ENCODE data around the gene PTPRE. TPM values are rescaled to one million over a fixed set of nuclear protein-coding genes. Genes with fewer than 3 reads are reported as not detected.

PTPRE gene
- total RNA-seq, 1 experiment from 2014 or later = 0.50 TPM

DNA sequence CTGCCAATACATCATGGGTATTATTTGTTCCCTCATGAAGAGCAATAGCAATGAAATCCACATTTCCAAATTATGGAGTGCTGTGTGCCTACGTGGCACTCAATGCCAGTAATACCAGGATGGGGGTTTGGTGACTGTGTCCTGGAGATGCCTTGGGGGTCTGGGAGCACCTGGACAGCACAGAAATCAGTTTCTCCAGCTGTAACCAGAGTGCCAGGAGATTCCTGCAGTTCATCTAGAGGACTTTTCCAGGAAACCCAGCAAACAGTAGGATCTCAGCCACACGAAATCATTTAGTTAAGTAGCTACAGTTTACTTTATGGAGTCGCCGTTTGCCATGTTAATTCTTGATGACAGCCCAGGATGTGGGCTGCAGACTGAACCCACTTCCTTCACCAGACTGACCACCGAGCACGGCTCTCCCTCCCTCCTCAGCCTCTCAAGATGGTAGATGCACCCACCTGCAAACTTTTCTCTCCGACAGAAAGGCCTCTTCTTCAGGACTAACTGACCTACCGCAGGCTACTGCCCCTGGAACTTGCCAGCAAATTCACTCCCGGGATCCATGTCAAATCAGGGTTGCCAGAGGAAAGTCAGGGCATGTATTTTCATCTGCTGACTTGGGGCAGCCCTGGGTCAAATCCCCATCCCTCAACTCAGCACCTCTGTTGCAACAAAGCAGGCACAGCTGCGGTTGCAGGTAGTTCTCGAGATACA lies 189.0 kb downstream of the PTPRE start:
- TF ChIP-seq, protein P1, sequence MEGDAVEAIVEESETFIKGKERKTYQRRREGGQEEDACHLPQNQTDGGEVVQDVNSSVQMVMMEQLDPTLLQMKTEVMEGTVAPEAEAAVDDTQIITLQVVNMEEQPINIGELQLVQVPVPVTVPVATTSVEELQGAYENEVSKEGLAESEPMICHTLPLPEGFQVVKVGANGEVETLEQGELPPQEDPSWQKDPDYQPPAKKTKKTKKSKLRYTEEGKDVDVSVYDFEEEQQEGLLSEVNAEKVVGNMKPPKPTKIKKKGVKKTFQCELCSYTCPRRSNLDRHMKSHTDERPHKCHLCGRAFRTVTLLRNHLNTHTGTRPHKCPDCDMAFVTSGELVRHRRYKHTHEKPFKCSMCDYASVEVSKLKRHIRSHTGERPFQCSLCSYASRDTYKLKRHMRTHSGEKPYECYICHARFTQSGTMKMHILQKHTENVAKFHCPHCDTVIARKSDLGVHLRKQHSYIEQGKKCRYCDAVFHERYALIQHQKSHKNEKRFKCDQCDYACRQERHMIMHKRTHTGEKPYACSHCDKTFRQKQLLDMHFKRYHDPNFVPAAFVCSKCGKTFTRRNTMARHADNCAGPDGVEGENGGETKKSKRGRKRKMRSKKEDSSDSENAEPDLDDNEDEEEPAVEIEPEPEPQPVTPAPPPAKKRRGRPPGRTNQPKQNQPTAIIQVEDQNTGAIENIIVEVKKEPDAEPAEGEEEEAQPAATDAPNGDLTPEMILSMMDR (IDR thresholded peaks at IDR 0.05; ENCODE audit: insufficient read depth in 1 of 2, low read depth in 1 of 2, low read length in 1 of 2, severe bottlenecking in 1 of 2, unreplicated experiment in 1 of 2) = no peak
- no peaks in the 10 kb centered on the region for H3K9me3 ChIP-seq
- no peak overlapping the region for H3K4me3 Mint-ChIP-seq (ENCODE audit: unreplicated experiment)
- H3K36me3 Mint-ChIP-seq (ENCODE audit: insufficient read depth, unreplicated experiment) = peaks cover 71% of the 10 kb centered on the region
- intact Hi-C loops (cut with micrococcal nuclease; ENCODE audit: unreplicated experiment) = loop anchor here (1.0 kb wide), 1 partner anchor 18 kb away; no protein-coding TSS in a partner anchor
- peaks cover 28% of the 10 kb centered on the region for H3K4me1 Mint-ChIP-seq (ENCODE audit: low read depth, unreplicated experiment)
- H3K9me3 Mint-ChIP-seq (ENCODE audit: unreplicated experiment) = no peaks in the 10 kb centered on the region
- peak overlapping the region; percentile 88 for H3K27ac Mint-ChIP-seq (ENCODE audit: unreplicated experiment)
- BruUV-seq (replicated peaks) = no TSS peak
- no peak for DNase-seq
- H3K27me3 ChIP-seq (replicated peaks; ENCODE audit: control insufficient read depth, insufficient read depth, low read length) = no peaks in the 10 kb centered on the region
- POLR2A ChIA-PET = no interaction called here
- H3K36me3 ChIP-seq (ENCODE audit: control insufficient read depth, insufficient read depth, low read length) = peaks cover 5% of the 10 kb centered on the region; the same call in 1 of the 2 replicates
- CTCF ChIA-PET = no interaction called here
- H3K27me3 Mint-ChIP-seq (ENCODE audit: insufficient read depth, unreplicated experiment) = no peaks in the 10 kb centered on the region
- H3K4me1 ChIP-seq = peaks cover 12% of the 10 kb centered on the region
- H3K4me3 ChIP-seq (ENCODE audit: low read depth, low read length) = no peak overlapping the region

DNA sequence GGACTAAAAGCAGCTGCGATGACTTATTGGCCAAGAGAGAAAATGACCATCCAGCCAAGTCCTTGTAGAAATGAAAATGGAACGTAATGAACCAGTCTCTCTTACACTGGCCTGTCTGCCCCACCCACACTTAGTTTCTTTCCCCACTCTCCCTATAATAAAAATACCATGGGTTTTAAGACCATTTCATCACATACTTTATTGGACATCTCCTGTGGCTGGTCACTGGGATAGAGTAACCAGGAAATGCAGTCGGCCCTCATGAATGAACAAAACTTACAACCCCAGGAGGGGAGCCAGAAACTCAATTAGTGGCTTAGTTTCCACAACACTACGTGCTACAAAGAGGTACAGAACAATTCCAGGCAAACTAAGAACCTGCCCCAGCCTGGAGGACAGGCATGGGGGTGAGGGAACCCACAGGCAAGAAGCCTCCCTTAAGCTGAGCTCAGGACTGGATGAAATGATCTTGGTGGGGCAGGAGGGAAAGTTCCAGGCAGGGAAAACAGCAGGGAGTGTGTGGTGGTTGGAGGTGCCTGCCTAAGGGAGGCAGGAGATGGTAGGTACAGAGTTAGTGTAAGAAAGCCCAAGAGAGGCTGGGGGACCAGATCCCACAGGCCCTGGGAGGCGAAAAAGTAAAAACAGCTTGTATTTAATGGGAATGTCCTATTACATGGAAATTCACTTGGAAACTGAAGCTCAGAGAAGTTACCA lies 189.7 kb downstream of the PTPRE start:
- no peaks in the 10 kb centered on the region for H3K27me3 Mint-ChIP-seq (ENCODE audit: insufficient read depth, unreplicated experiment)
- intact Hi-C loops (cut with micrococcal nuclease; ENCODE audit: unreplicated experiment) = no loop called here
- ChIA-PET POLR2A (no interaction called here), CTCF (interaction anchor here (0.6 kb wide), 1 partner anchor 18 kb away, joined by 3 read pairs; no protein-coding TSS in a partner anchor)
- H3K4me3 ChIP-seq (ENCODE audit: low read depth, low read length) = no peak overlapping the region
- H3K27ac Mint-ChIP-seq (ENCODE audit: unreplicated experiment) = peak overlapping the region; percentile 88
- peaks cover 12% of the 10 kb centered on the region for H3K4me1 ChIP-seq
- no peaks in the 10 kb centered on the region for H3K9me3 ChIP-seq
- TF ChIP-seq, protein P1 (IDR thresholded peaks at IDR 0.05; ENCODE audit: insufficient read depth in 1 of 2, low read depth in 1 of 2, low read length in 1 of 2, severe bottlenecking in 1 of 2, unreplicated experiment in 1 of 2) = no peak
- H3K4me1 Mint-ChIP-seq (ENCODE audit: low read depth, unreplicated experiment) = peaks cover 28% of the 10 kb centered on the region
- no peak for DNase-seq
- peaks cover 79% of the 10 kb centered on the region for H3K36me3 Mint-ChIP-seq (ENCODE audit: insufficient read depth, unreplicated experiment)
- H3K9me3 Mint-ChIP-seq (ENCODE audit: unreplicated experiment) = no peaks in the 10 kb centered on the region
- no TSS peak for BruUV-seq (replicated peaks)
- peaks cover 5% of the 10 kb centered on the region; the same call in 1 of the 2 replicates for H3K36me3 ChIP-seq (ENCODE audit: control insufficient read depth, insufficient read depth, low read length)
- H3K27me3 ChIP-seq (replicated peaks; ENCODE audit: control insufficient read depth, insufficient read depth, low read length) = no peaks in the 10 kb centered on the region
- no peak overlapping the region for H3K4me3 Mint-ChIP-seq (ENCODE audit: unreplicated experiment)

DNA sequence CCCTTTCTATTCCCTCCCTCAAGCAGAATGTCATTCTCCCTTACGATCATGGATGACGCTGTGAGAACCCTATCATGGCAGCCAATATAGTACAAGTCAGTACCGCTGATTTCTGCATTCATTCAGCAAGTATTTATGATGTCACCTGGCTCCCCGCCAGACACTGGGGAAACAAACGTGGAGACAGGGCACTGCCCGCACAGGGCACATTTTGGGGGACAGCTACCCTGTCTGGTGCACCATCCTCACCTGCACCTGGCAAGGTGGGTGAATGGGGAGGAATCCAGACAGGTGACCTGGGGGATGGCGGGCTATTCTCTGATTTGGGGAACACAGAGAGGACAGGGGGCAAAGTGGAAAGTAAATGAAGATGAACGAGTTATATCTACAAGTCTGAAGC lies 190.9 kb downstream of the PTPRE start:
- Histone ChIP-seq H3K27me3 (replicated peaks; ENCODE audit: control insufficient read depth, insufficient read depth, low read length) (no peaks in the 10 kb centered on the region), H3K4me1 (peaks cover 12% of the 10 kb centered on the region), H3K36me3 (ENCODE audit: control insufficient read depth, insufficient read depth, low read length) (peaks cover 5% of the 10 kb centered on the region; the same call in 1 of the 2 replicates), H3K4me3 (ENCODE audit: low read depth, low read length) (no peak overlapping the region), H3K9me3 (no peaks in the 10 kb centered on the region)
- H3K4me1 Mint-ChIP-seq (ENCODE audit: low read depth, unreplicated experiment) = peaks cover 28% of the 10 kb centered on the region
- ChIA-PET POLR2A (no interaction called here), CTCF (no interaction called here)
- no peaks in the 10 kb centered on the region for H3K9me3 Mint-ChIP-seq (ENCODE audit: unreplicated experiment)
- no TSS peak for BruUV-seq (replicated peaks)
- TF ChIP-seq, protein P1 (IDR thresholded peaks at IDR 0.05; ENCODE audit: insufficient read depth in 1 of 2, low read depth in 1 of 2, low read length in 1 of 2, severe bottlenecking in 1 of 2, unreplicated experiment in 1 of 2) = no peak
- no peak overlapping the region for H3K4me3 Mint-ChIP-seq (ENCODE audit: unreplicated experiment)
- intact Hi-C loops (cut with micrococcal nuclease; ENCODE audit: unreplicated experiment) = no loop called here
- peaks cover 82% of the 10 kb centered on the region for H3K36me3 Mint-ChIP-seq (ENCODE audit: insufficient read depth, unreplicated experiment)
- no peak overlapping the region for H3K27ac Mint-ChIP-seq (ENCODE audit: unreplicated experiment)
- no peak for DNase-seq
- no peaks in the 10 kb centered on the region for H3K27me3 Mint-ChIP-seq (ENCODE audit: insufficient read depth, unreplicated experiment)
